GM18508 (cell line): Measurements from ENCODE around the gene SNX22.

Experiments used
- ATAC-seq: cut with Tn5 transposase; IDR thresholded peaks from one replicate; pipeline ENCODE4 v1.9.1; 2021; ENCODE audit warnings: moderate number of reproducible peaks; ENCODE audit not compliant: insufficient read depth, unreplicated experiment

SNX22 gene

DNA sequence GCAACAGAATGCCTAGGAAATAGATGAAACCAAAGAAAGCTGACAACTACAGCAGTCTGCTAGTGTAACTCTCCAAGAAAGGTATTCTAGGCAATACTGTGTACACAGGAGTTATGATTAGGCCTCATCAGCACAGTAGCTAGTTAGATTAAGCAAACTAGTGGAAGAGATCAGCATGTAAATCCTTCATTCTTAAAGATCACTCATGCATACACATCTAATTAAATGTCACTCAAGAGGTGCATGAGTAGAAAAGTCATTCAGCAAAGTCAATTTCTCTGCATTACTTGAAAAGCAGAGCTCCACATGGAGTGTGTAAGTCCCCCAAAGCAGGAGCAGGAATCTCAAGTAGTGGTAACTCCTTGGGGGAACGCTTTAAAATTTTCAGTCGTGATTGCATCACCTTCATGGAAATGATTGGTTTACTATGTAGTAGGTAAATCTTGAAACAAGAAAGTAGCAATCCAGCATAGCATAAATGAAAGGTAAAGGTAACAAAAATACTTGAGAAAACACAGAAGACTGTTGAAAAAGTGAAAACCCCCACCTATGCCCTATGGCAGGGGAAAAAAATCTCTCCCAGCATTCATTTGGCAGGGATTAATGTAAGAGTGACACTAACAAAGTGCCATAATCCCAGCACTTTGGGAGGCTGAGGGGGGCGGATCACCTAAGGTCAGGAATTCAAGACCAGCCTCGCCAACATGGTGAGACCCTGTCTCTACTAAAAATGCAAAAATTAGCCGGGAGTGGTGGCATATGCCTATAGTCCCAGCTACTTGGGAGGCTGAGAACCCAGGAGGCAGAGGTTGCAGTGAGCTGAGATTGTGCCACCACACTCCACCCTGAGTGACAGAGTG lies 40.7 kb downstream of the SNX22 start:
- ATAC-seq: no peak

DNA sequence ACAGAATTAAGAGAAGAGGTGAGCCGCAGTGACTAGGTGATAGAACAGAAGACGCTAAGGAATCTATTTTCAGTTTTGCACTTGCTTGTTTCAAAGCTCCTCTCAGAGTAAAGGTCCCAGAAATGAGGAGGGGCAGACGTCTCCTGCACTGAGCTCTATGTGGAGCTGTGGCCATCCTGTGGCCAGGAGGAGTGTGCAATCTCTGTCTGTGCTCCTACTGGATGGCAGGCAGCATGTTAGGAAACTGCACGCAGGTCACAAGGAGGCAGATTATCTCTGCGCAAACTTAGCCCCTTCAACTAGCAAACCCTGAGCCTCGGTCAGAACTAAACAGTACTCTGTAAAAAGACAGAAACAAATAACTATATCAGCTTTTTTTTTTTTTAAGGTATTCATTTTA lies 42.4 kb downstream of the SNX22 start:
- no peak for ATAC-seq

DNA sequence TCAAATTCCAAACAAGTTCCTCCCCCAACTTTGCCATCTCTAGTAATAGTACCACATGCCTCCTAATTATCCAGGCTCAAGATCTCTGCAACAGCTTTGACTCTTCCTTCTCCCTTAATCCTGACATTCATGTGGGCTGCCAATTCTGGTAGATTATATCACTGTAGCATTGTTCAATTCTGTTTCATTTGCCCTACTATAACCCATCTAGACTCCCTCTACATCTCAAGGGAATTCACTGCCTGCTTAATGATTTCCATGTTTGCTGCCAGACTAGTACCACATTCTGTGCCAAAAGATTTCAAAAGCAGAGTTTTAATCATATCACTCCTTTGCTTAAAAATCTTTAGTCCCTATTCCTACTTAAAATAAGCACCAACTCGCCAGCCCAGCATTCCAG lies 45.9 kb downstream of the SNX22 start:
- no peak for ATAC-seq

DNA sequence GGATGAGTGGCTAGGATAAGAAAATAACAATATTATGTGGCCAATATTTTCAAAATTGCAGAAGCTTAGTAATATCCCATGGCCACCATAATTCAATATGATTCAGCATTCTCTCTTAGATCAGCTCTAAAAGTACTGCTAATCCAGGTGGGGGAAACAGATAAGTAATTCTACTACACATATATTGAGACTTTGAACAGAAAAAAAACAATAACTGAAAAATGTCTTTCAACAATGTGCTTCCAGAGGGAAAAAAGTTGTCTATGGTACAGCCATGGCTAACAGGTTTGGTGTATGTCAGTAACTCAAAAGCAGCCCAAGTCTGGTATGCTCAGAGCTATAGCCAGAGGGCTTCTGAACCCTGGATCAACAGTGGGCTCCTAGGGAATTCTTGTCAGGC lies 53.7 kb downstream of the SNX22 start:
- ATAC-seq: no peak
